Measurements from ENCODE around the gene PAXX.
"Not testable (repeated sequence)": the region's sequence is repeated elsewhere in the genome, so short reads cannot be mapped to it uniquely, and the experiment has no call there.

PAXX gene

DNA sequence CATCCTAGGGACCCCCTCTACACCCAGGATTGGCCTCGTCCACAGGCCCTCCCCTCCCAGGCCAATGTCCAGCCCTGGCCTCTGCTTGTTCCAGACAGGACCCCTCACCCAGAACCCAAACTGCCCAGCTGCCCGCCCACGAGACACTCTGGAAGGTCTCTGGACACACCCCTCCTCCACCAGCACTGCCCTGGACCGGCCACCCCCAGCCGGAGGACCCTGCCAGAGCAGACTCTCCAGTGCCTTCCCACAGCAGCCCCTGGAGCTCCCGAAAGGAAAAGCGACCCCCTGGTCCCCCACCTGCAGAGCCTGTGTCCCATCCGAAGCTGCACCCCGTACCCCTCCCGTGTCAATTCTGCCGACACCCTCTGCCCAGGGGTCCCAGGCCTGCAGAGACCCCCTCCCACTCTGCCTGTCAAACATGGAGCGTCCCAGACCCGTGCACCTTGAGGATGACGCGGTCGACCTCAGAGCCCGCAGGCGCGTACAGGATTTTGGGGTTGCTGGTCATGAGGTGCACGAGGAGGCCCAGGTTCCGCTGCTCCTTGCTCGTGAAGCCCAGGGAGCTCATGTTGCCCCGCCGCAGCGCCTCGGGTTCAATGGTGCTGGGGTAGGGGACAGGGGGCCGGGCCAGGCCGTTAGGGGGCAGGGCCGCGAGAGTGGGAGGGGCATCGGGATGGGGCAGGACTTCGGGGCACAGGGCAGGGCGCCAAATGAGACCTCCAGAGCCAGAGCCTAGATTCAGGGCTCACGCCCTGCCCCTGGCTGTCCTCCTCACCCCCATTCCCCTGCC is 27.9 kb downstream of the PAXX start:
- no peak for DNase-seq

DNA sequence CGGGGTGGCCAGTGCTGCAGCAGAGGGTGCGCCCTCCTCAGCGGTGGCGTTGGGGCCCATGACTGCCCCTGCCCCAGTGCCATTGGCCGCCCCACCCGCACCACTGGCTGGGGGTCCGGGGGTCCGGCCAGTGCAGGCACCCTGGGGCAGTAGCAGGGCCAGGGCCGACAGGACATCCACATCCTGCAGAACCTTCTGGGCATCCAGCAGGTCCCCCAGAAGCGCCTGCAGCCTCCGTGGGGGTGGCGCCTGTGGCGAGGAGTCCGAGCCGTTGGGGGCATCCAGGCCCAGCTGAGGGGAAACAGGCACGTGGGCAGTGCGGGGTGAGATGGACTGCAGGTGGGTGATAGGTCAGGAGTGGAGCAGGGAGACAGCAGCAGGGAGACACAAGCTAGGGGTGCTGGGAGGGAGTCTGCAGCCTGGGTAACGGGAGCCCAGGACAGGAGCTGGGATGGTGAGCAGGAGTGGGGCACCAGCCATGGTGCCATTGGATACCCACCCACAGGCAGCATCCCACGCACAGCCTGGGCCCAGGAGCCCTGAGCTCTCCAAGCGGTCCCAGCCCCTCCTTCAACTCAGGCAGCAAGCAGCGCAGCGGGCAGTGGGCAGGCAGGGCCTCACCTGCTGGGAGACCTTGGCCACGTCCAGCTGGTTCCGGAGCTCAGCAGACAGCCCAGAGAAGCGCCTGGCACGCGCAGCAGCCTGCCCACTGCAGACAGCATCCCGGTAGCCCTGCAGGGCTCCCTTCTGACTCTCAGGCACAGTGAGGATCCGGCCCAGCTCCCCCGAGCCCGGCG is 28.7 kb downstream of the PAXX start:
- no peak for DNase-seq

DNA sequence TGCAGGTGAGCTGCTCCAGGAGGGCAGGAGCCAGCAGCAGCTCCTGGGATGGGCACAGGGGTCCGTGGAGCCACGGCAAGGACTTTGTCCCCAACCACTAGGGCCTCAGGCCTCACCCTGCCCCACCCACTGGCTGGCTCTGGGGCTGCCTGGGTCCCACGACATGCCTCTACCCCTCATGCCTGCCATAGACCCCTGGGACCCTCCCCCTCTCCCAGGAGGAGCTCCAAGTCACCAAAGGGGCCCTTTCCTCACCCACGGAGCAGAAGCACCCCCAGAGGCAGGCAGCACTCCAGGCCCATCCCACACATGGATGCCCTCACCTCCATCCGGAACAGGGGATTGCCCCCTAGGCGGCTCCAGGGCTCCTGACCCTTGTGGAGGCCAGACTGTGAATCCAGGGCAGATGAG is 29.4 kb downstream of the PAXX start:
- DNase-seq = no peak

DNA sequence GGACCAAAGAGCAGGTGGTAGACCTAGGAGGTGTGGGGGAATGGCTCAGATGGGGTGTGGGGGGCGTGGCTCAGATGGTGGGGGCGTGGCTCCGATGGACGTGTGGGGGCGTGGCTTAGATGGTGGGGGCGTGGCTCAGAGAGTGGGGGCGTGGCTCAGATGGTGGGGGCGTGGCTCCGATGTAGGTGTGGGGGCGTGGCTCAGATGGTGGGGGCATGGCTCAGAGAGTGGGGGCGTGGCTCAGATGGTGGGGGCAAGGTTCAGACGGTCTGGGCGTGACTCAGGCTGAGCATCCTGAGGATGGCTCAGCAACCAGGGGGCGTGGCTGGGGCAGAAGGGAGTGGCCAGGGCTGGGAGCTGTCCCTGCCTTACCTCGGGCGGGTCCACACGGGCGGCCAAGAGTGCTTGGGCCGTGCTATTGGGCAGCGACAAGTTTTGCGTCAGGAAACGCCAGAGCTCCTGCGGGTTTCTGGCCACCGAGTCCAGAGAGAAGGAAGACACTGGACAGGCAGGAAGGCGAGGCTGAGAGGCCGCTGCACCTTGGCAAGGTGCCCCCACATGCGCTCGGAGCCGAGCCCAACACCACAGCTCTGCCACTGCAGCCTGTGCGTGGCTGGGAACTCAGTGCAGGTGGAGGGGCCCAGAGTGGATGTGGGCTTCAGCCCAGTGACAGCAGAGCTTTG is 29.9 kb downstream of the PAXX start:
- peak; percentile 65 for DNase-seq

DNA sequence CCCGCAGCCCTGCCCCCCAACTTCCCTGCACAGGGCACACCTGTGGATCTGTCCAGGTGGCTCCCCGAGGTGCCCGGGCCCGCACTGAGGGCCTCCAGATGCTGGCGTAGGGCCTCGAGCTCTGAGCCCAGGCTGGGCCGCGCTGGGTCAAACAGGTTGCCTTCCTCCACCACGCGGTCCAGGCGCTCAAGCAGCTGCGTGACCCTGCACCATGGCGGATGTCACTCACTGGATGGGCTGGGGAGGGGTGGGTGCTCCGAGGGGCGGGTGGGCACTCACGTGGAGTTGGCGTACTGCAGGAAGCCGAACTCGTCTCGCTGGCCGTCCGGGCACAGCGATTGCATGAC is 30.4 kb downstream of the PAXX start:
- DNase-seq = no peak

DNA sequence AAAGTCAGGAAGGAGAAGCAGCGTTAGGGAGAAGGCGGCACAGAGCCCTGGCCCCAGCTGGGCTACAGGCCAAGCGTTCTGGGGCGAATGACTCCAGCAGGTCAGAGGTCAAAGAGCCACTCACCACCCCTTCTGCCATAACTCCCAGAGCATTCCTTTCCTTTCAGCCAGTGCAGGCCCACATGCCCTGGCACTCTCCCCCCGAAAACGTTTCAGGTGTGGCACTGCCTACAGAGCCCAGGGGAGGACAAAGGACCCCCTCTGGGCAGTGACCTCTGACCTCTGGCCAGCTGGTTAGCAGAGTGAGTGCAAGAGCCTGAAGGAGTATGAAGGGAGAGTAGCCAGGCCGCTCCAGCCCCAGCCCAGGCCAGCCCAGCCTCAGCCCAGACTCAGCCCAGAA is 30.9 kb downstream of the PAXX start:
- no peak for DNase-seq

DNA sequence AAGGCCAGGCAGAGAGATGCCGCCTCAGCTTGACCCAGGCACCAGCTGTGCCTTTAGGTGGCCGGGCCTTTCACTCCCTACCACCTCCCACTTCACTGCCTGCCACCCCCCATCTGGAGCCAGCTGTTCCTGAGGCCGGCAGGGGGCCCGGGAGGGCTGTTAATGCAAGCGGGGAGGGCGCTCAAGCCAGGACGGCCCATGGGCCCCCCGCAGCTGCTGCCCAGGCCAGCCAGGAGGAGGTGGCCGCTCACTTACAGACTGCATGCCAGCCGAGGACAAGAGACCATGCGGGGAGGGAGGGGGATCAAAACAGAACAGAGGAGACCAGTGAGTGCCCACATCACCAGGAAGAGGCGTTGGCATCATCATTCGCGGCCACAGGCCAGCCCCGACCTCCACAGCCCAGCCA is 31.4 kb downstream of the PAXX start:
- DNase-seq = no peak

DNA sequence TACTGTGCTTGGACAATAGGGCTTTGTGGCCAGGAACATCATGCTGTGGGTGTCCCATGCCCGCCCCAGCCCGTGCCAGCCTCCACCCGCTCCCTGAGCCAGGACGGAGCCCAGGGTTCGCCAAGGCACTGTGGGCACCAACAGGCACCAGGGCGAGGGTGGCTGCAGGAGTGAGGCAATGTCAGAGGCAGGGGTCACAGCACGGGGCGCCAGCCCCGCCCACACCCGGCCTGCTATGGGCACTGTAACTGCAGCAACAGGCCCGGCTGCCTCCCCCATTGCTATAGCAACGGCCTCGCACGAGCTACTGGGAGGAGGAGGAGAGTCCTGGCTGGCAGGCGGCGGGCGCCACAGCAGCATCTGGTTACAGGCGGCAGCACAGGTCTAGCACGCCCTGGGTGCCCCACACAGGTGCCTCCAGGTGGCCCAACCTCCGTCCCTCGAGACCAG is 33.3 kb downstream of the PAXX start:
- DNase-seq = no peak

DNA sequence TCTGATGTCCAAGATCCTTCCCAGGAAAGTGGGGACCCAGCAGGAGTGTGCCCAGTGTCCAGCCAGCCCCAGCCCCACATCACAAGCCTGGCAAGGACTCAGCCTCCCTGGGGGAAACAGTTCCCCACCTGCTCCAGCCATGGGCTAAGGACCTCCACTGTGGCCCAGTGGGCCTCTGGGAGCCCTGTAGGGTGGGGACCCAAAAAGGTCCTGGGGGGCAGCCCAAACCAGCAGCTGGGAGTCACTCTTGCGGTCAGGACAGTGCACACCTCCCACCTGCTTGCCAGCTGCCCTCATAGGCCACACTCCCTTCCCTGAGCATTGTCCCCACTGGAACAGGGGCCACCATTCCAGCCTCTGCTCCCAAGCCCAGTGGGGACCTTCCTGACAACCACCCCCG is 34.2 kb downstream of the PAXX start:
- DNase-seq = no peak

DNA sequence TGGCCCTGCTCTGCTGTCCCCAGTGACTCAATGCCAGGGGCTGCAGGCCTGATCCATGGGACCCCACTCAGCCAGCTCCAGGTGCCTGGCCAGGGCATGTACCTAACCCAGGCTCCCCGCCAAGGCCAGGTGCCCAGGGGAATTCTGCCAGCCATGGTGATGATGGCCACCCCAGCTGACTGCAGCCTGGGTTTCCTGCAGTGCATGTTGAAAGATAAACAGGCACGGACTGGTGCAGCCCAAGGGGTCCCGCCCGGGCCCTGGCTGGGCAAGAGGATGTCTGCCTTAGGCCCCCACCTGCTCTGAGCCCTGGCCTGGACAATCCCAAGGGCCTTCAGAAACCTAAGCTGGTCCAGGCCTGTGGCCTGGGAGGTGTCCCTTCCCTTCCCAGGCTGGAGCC is 34.6 kb downstream of the PAXX start:
- DNase-seq = no peak

DNA sequence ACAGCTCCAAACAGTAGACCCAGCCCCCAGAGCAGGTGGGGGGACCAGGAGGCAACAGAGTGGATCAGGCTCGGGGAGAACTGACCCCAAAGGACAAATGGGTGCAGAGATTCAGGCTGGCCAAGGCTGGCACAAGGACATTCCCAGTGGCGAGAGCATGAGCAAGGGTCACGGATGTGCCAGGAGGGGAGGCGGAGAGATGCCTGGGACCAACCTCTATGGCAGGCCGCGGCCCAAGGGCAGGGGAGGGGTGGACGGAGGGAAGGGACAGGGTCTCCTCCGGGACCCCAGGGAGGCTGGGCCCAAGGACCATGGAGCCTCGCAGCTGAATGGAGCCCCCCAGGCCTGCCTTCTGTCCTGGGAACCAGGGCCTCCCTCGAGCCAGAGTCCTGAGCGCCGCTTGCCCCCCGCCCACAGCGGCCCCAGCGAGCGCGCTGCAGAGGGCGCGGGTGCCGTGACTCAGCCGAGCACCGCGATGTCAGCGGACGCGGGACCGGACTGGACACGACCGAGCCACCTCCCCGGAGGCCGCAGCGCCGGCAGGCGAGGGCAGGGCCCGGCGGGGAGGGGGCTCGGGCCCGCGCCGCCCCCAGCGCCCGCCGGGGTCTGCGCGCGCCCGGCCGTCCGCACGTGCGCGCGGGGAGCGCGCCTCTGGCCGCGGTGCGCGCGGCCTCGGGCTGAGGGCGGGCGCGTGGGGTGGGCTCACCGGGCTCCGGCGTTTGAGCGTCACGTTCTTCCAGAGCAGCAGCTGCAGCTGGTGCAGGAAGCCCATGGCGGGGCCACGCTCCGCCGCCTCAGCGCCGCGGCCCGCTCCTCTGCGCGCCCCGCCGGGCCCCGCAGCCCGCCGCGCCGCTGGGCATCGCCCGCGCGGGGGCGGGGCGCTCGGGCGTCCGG is 35.4 kb downstream of the PAXX start, which contains the start of gene ABCA2:
Gene ABCA2 (minus strand): TSS at position 869 of the 894 bp plus-strand sequence. CDS start 97 bp downstream, at position 772.
- DNase-seq = peak; percentile 28

DNA sequence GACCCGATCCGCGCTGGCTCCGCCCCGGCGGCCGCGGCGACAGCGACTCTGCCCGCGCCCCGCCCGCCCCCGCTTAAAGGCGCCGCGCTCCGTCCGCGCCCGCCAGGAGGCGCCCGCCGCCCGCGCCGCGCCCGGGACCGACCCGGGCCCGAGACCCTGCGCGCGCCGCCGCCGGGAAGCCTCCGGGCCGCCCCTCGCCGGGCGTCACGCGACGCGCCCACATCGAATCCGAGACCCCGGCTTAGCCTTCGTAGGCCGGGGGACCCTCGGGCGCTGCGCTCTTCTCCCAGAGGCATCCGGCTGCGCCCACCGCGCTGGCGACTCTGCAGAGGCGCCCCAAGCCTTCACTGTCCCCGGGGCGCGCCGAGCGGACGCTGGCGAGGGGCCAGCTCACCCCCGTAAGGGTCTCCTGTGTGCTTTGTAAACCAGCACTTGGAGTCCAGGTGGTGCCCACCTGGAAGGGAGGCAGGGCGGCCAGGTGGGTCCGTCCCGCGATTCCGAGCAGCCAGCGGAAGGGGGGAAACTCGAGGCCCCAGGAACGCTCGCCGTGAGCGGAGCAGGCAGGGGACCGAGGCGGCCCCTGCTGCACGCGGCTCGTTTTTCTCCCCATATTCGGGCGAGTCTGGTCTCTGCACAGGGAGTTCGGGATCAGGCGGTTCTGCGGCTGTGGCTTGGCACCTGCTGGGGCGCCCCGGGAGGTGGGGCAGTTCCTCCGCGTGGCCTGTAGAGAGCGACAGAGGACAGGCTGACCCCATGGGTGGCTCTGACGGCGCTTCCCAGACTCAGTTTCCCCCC is 36.2 kb downstream of the PAXX start:
- peak; percentile 56 for DNase-seq

DNA sequence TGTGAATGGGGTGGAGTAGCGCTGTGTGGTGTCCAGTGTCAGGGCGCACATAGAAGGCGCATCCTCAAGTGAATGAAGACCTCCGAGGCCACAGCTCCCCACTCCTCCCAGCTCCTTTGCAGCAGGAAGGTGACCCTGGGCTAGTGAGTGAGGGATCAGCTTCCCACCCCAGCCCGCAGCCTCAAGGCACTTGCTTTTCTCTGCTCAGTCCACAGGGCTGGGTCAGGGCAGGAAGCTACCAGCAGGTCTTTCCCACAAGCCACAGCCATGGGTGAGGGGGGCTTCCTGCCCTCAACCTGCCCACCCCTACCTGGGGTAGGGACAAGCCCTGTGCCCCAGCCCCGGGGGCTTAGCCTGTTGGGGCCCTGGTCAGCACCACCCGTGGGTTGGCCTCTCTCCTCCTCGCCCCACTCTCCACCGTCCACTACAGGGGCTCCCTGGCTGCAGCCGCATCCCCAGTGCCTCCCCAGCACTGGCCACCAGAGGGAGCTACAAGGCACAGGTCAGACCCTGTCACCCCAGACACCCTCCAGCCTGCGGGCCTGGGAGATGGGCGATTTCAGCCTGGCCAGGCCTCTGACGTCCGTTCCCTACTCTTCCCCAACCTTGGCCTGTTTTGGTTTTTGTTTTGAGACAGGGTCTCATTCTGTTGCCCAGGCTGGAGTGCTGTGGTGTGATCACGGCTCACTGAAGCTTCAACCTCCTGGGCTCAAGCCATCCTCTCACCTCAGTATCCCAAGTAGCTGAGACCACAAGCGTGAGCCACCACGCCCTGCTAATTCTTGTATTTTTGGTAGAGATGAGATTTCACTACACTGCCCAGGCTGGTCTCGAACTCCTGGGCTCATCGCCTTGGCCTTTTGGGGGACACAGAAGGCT is 37.1 kb downstream of the PAXX start:
- peak; percentile 45 for DNase-seq

DNA sequence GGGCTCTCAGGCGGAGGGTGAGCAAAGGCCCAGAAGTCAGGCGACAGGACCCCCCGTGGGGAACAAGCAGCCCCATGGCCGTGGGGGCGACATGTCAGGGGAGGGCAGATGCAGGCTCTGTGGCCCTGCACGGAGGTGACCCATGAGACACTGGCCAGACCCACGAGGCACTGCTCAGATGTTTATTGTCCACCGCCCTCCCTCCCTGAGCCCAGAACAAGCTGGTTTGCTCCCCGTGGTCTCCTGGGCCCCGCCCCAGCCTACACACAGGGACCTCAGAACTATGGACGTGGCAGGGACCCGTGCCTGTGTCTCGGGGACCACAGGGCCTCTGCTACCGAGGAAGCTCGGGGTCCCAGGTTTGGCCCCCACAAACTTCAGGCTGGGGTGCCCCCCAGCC is 37.8 kb downstream of the PAXX start:
- no peak for DNase-seq

DNA sequence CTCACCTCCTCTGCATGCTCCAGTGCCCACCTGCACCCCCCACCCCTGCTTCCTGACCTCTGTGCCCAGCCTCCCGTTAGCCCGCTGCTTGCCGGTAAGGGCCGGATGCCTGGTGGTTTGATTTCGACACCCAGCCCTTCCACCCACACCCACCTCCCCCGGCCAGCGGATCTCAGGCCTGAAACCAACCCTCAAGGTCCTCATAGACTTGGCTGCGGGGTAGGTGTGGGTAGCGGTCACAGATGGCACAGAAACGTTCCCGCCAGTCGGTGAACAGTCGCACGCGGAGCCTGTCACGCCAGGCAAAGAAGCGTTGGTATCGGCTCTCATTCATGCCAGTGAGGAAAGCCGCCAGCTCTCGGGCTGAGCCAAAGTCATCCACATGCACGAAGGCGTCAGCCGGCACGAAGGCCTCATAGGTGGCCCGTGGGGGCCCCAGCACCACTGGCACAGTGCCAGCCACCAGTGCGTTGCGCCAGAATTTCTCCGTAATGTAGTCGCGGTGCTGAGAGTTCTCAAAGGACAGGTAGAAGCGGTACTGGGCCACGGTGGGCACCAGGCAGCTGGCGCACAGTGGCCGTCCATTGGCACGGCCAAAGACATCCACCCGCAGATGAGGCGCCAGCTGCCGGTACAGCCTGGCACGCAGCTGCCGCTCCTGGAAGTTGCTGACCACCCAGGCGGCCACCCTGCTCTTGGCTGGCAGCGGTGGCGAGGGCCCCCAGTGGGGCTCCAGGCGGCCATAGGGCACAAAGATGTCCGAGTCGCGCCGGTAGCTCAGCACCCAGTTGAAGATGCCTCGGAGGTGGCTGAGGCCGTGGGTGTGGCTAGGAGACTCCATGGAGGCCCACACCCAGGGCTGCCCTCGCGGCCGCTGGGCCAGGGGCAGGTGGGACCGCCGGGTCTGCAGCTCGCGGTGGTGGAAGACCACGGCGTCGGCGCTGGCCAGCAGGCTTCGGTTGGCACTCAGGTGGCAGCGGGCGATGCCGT is 38.6 kb downstream of the PAXX start:
- no peak for DNase-seq

DNA sequence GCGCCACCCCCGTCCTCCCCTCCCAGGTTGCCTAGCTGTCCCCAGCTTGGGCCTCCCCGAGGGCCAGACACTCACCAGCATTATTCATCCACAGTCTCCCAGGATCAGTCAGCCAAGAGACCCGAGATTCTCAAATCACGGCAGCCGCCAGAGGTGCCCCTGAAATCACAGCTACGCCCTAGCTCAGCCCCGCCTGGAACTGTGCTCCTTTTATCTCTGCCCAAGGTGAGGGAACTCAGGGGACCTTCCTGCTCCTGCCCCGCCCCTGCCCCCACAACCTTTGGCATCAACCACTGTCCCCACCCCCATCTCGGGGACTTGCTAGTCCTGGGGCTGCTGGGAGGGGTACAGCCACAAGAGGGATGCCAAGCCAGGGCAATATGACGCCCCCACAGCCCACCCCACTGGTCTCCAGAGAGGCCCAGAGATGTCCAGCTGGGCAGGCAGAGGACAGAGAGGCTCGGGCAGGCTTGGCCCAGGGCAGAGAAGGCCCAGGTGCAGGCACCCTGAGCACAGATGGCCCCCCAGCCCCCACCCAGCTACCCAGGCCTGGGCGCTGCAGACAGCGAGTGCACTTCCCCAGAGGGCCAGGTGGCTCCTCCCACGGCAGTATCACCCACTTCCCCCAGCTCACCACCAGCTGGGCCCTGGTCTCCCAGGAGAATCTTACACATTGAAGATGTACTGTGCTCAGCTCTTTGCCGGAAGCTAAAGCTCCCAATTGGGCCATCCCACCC is 39.9 kb downstream of the PAXX start, which contains the start of gene FUT7:
Gene FUT7 (minus strand): TSS at position 185 of the 737 bp plus-strand sequence. CDS start 97 bp downstream, at position 88.
- DNase-seq = no peak

DNA sequence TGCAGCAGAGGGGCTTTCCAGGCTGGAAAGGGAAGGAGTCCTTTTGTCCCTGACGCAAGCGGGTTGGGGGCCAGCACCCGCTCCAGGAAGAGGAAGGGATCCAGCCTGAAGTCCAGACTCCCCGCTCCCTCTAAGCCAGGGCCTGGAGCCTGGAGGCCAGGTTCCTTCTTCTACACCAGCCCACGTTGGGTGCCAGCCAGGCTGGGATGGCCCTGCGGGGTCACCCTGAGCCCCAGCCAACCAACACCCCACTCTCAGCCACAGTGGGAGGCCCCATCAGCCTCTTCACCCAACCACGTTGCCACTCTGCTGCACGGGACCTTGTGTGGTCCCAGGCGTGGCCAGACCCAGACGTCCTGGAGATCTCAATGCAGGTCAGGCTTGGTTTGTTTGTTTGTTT is 40.6 kb downstream of the PAXX start:
- DNase-seq = no peak

DNA sequence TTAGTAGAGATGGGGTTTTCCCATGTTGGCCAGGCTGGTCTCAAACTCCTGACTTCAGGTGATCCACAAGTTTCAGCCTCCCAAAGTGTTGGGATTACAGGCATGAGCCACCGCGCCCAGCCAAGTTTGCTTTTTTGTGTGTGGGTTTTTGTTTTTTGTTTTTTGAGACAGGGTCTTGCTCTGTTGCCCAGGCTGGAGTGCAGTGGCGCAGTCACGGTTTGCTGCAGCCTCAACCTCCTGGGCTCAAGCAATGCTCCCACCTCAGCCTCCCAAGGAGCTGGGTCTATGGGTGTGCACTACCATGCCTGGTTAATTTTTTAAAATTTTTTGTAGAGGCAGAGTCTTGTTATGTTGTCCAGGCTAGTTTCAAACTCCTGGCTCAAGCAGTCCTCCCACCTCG is 41.3 kb downstream of the PAXX start:
- DNase-seq = not testable (repeated sequence)
